Gastroesophageal sphincter (tissue), 4 donors: ENCODE data around the gene PLXNB1. TPM values are rescaled to one million over a fixed set of nuclear protein-coding genes. Genes with fewer than 3 reads are reported as not detected.

Experiments used
- ATAC-seq: fragments of 150-250 bp; one replicate; pipeline ENCODE4 v1.9.1; 2016; ENCODE audit warnings: mild to moderate bottlenecking, moderate library complexity
- H3K27ac ChIP-seq, 4 donors: fragments of 200-600 bp; sonication (generic) in 3 of 4; 1 replicate in 3 of 4; 2 replicates in 1 of 4; pipeline ENCODE4 v1.5.1; 2016 to 2019
- H3K27me3 ChIP-seq: fragments of 200-600 bp; sonication (generic); one replicate; pipeline ENCODE4 v1.5.1; 2019
- H3K36me3 ChIP-seq, 2 donors: fragments of 200-600 bp; sonication (generic); one replicate each; pipeline ENCODE4 v1.5.1; 2019; ENCODE audit warnings: control low read depth in 1 of 2
- H3K4me1 ChIP-seq, 3 donors: fragments of 200-600 bp; sonication (generic); 1 replicate in 2 of 3; 2 replicates in 1 of 3; pipeline ENCODE4 v1.5.1; 2016 to 2019; ENCODE audit warnings: control low read depth in 2 of 3
- H3K4me3 ChIP-seq, 2 donors: fragments of 200-600 bp; sonication (generic); one replicate each; pipeline ENCODE4 v1.5.1; 2019; ENCODE audit warnings: mild to moderate bottlenecking in 1 of 2, moderate library complexity in 1 of 2
- H3K9me3 ChIP-seq, 3 donors: fragments of 200-600 bp; sonication (generic); one replicate each; pipeline ENCODE4 v1.5.1; 2017 to 2019; ENCODE audit warnings: control low read depth in 2 of 3
- EP300 ChIP-seq: sonication (generic); formaldehyde crosslinking; IDR thresholded peaks from one replicate; pipeline ENCODE4 v1.6.1; 2017; ENCODE audit warnings: antibody characterized with exemption, mild to moderate bottlenecking
- POLR2A ChIP-seq, 2 donors: fragments of 450-650 bp; IDR thresholded peaks; one replicate each; pipeline ENCODE4 v1.6.1; 2017; ENCODE audit warnings: antibody characterized with exemption in 2 of 2, mild to moderate bottlenecking in 2 of 2, moderate library complexity in 1 of 2
- POLR2AphosphoS5 ChIP-seq: sonication (generic); formaldehyde crosslinking; IDR thresholded peaks from one replicate; pipeline ENCODE4 v1.6.1; 2017; ENCODE audit warnings: antibody characterized with exemption
- WGBS, 2 donors: methylation state at CpG; one replicate each; pipeline ENCODE4 v1.1.5; 2018; ENCODE audit warnings: low coverage in 1 of 2; 5-methylcytosine and 5-hydroxymethylcytosine counted together
- total RNA-seq, 4 donors: library from RNA; depleted of rRNA; stranded (reverse); fragments of >200 nt; gene quantifications; one replicate each; pipeline ENCODE4 v1.1.0, GENCODE V29; 2016
- TF ChIP-seq, protein P1 (sequence below), 4 experiments: fragments of 200-600 bp in 2 of 4; fragments of 450-650 bp in 2 of 4; sonication (generic) in 1 of 4; IDR thresholded peaks; one replicate each; pipeline ENCODE4 v1.5.1; 2017 to 2019; ENCODE audit warnings: antibody characterized with exemption in 4 of 4, mild to moderate bottlenecking in 2 of 4, moderate library complexity in 2 of 4

Gene PLXNB1
- total RNA-seq, 4 donors from 2014 or later = 125 to 186 (median 147) TPM

DNA sequence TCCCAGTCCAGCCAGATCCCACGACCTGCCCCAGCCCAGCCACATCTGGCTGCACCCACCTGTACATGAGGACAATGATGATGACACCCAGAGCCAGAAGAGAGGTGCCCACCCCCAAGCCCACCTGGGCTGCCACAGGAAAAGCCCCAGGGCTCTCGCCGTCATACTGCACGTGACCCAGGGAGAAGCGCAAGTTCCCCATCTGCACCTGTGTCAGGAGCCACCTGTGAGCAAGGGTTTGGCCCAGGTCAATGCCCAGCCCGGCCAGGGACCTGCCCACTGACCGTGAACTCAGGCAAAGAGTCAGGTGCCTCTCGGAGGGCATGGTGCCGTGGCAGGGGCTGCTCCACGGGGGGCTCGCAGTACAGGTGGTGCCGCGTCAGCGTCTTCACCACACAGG is 16.3 kb downstream of the PLXNB1 start:
- ATAC-seq = no peak
- H3K27me3 ChIP-seq = no peaks in the 10 kb centered on the region
- H3K9me3 ChIP-seq = no peaks in the 10 kb centered on the region
- WGBS, 2 donors = no CpG with 5 or more reads among the region's 14 CpGs
- H3K4me1 ChIP-seq = peaks cover 0 to 33% (median 0%) of the 10 kb centered on the region in 3 donors
- peak overlapping the region in 3 of 4 donors; percentile 18 to 92 (median 49) for H3K27ac ChIP-seq
- H3K36me3 ChIP-seq = peaks cover 0 to 100% of the 10 kb centered on the region in 2 donors
- no peak for TF ChIP-seq POLR2A (IDR thresholded peaks at IDR 0.05)
- TF ChIP-seq EP300 = no peak
- TF ChIP-seq, protein P1, sequence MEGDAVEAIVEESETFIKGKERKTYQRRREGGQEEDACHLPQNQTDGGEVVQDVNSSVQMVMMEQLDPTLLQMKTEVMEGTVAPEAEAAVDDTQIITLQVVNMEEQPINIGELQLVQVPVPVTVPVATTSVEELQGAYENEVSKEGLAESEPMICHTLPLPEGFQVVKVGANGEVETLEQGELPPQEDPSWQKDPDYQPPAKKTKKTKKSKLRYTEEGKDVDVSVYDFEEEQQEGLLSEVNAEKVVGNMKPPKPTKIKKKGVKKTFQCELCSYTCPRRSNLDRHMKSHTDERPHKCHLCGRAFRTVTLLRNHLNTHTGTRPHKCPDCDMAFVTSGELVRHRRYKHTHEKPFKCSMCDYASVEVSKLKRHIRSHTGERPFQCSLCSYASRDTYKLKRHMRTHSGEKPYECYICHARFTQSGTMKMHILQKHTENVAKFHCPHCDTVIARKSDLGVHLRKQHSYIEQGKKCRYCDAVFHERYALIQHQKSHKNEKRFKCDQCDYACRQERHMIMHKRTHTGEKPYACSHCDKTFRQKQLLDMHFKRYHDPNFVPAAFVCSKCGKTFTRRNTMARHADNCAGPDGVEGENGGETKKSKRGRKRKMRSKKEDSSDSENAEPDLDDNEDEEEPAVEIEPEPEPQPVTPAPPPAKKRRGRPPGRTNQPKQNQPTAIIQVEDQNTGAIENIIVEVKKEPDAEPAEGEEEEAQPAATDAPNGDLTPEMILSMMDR (IDR thresholded peaks at IDR 0.05) = no peak
- TF ChIP-seq POLR2AphosphoS5 = no peak
- no peak overlapping the region for H3K4me3 ChIP-seq

DNA sequence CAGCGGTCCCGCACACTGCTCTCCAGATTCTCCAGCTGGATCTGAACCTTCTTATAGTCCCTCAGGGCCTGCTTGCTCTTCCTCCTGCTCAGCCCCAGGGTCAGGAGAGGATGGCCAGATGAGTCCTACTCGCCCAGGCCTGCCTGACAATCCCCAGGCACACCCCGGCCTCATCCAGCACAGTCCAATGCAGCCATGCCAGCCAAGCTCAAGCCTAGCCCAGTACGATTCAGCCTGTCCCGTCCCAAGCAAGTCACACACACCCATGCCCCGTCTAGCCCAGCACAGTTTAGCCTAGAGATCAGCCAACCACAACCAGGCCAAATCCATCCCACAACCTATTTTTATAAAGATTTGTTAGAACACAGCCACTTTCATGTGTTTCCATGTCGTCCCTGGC is 16.8 kb downstream of the PLXNB1 start:
- WGBS, 2 donors = 59 to 60% methylated on average over 1 to 6 of the region's 8 CpGs
- ATAC-seq = no peak
- peak overlapping the region in 2 of 4 donors; percentile 18 to 92 for H3K27ac ChIP-seq
- no peaks in the 10 kb centered on the region for H3K27me3 ChIP-seq
- H3K4me3 ChIP-seq = no peak overlapping the region
- peaks cover 0 to 34% (median 0%) of the 10 kb centered on the region in 3 donors for H3K4me1 ChIP-seq
- peaks cover 0 to 100% of the 10 kb centered on the region in 2 donors for H3K36me3 ChIP-seq
- TF ChIP-seq EP300 (no peak), POLR2AphosphoS5 (no peak), POLR2A (IDR thresholded peaks at IDR 0.05) (no peak)
- TF ChIP-seq, protein P1 (IDR thresholded peaks at IDR 0.05) = no peak
- no peaks in the 10 kb centered on the region for H3K9me3 ChIP-seq

DNA sequence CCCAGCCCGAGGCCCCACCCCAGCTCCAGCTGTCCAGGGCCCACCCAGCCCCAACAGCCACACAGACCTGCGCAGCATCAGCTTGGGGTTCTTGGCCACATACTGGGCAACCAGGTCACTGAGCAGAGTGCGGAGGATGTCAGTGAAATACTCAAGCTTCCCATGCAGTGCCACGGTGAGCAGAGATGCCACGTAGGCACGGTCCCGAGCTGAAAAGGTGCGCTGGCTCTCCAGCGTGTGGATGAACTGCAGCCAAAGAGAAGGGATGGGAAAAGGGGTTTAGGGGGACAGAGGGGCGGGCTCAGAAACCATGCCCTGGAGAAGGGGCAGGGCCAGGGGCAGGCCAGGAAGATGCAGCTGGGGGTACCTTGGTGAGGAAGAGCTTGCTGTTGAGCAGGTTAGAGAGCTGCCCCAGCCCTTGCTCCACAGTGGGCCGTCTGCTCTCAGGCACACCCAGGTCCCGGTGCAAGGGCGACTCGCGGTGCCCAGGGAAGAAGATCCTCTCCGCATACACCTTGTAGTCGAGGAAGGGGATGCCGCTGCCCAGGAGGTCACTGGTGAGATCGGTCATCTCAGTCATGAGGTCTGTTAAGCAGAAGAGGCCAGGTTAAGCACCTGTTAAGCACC is 17.4 kb downstream of the PLXNB1 start:
- no peaks in the 10 kb centered on the region for H3K27me3 ChIP-seq
- H3K4me3 ChIP-seq = no peak overlapping the region
- H3K9me3 ChIP-seq = no peaks in the 10 kb centered on the region
- H3K27ac ChIP-seq = peak overlapping the region in 3 of 4 donors; percentile 18 to 92 (median 31)
- peaks cover 0 to 34% (median 0%) of the 10 kb centered on the region in 3 donors for H3K4me1 ChIP-seq
- 80 to 87% methylated on average over 3 to 9 of the region's 19 CpGs for WGBS, 2 donors
- TF ChIP-seq, protein P1 (IDR thresholded peaks at IDR 0.05) = no peak
- no peak for TF ChIP-seq EP300
- TF ChIP-seq POLR2AphosphoS5 = no peak
- no peak for TF ChIP-seq POLR2A (IDR thresholded peaks at IDR 0.05)
- H3K36me3 ChIP-seq = peaks cover 0 to 100% of the 10 kb centered on the region in 2 donors
- ATAC-seq = no peak

DNA sequence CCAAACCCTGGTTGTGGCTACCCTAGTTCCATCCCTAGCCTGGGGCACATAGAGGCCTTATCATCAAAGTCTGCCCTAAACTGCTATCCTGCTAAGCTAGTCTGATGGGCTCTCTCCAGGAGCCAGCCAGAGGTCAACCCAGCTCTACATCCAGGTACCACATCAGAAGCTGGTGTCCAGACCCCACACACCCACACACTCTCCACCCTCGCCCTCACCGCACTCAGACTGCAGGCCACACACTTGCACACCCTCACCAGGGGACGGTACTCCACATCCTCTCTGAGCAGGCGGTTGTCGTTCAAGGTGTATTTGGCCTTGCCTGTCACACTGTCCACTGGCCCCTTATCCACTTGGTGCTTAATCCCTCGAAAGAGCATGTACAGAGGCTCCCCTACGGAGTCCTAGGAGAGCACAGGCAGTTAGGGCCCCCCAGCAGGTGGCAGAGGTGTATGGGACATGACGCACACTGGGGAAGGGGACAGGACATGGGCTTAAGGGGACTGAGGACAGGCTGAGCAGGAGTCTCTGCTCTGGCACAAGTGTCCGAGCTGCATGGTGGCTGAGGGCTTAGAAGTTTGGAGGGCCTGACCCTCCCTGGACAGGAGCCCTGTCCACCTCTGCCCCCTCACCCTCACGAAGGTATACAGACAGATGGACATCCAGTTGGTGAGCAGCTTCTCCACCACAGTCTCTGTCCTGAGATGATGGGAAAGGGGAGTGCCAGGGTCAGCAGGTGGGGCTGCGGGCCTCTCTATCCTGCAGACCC is 18.1 kb downstream of the PLXNB1 start:
- H3K27me3 ChIP-seq = no peaks in the 10 kb centered on the region
- TF ChIP-seq POLR2AphosphoS5 (no peak), POLR2A (IDR thresholded peaks at IDR 0.05) (no peak), EP300 (no peak)
- TF ChIP-seq, protein P1 (IDR thresholded peaks at IDR 0.05) = no peak
- ATAC-seq = no peak
- H3K9me3 ChIP-seq = no peaks in the 10 kb centered on the region
- peak overlapping the region in 2 of 4 donors; percentile 31 to 92 for H3K27ac ChIP-seq
- H3K4me3 ChIP-seq = no peak overlapping the region
- H3K4me1 ChIP-seq = peaks cover 0 to 34% (median 0%) of the 10 kb centered on the region in 3 donors
- WGBS, 2 donors = 97% methylated on average over 4 of the region's 11 CpGs; no CpG with 5 or more reads in 1 of the 2 donors
- peaks cover 0 to 100% of the 10 kb centered on the region in 2 donors for H3K36me3 ChIP-seq
